Activated T-cell treated with anti-CD3 and anti-CD28 coated beads for 48 hours (primary cell): ENCODE measurements around the gene EFHC1.
"Not testable (repeated sequence)": the region's sequence is repeated elsewhere in the genome, so short reads cannot be mapped to it uniquely, and the experiment has no call there.

ENCODE experiments used
- DNase-seq: peaks from one replicate; pipeline ENCODE4 v3.0.0-alpha.2; 2020; ENCODE audit warnings: low read depth

The EFHC1 gene

DNA sequence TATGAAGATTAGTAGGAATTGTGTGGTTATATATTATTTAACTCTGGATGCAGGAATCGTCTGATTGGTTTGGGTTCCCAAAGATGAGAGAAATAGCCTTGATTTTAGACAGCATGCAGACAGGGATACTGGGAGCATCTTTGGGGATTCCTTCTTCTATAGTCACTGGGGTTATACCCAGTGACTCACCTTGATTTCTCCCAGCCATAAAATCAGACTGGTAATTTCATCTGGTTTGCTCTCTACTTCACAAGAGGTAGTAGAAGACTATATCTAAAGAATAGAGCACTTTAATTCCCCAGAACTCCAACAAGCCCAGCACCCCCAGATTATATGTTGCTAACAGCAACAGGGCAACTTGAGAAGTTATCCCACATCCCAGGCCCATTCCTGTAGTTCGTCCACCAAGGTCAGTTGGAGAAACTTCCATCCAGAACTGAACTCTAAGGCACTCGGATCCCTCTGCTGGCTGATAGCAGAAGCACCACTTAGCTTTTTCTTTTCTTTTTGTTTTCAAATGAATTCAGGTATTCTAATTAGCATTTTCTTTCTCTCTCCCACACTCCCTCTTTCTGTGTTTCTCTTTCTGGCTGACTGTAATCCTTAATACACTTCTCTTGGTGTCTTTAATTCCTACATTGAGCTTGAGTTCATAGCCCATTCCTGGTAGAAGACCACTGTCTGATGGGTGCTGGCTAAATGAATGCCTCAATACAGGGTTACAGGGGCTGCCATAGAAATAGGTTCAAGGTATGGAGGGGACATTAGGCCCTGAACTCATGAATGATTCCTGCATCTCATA is 20.4 kb upstream of the EFHC1 start:
- DNase-seq, result no peak

DNA sequence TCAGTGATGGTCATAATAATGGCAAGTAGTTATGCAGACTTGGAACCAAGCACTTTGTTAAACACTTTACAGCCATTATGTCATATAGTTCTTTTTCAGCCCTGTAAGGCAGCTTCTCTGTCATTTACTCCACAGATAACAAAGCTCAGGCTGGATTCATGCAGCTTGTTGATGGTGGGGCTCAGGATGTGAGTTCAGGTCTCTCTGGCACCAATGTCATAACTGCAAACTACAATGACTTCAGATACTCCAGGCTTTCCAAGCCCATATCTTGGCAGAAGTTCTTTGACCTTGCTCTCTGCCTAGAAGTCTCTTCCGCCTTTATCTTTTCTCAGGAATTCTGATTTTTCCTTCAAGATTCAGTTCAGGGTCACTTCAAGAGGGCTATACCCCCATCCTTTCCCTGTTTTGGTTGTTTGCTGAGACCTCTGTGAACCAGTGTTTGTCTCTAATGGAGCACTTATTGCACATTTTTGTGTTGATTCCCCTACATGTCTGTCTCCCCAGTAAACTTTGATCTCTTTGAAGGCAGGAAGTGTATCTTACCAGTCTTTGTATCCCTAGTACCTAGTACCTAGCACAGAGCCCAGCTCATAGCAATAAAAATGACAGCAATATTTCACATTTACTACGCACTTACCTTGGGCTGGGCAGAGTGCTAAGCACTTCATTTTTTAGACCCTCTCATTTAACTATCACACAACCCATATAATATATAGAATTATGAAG is 19.7 kb upstream of the EFHC1 start:
- no peak for DNase-seq

GRCh38 chr6:52403086-52403485 is 17.1 kb upstream of the EFHC1 start:
- DNase-seq, result no peak

GRCh38 chr6:52403627-52404026 is 16.5 kb upstream of the EFHC1 start:
- DNase-seq, result no peak

DNA sequence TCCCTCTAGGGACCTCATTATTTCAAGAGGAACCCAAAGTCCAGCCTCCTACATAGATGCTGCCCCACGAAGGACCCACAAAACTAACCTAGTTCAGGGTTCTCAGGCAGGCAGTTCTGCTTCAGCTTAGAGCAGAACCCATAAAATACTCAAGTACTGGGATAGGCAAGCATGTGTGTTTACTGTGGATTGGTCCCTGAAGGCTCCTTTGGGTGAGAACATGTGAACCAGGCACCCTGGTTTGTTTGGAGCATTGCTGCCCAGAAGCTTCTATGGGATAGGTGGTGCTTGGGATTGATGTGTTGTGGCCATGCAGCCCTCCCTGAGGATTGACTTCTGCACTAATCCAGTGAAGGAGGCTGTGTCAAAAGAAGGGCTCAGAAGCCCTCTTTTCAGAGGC is 14.9 kb upstream of the EFHC1 start:
- no peak for DNase-seq

- no peak for DNase-seq
Measured at GRCh38 chr6:52407467-52407866, 12.7 kb upstream of the EFHC1 start.

GRCh38 chr6:52409499-52409898 is 10.6 kb upstream of the EFHC1 start:
- no peak for DNase-seq

- DNase-seq, result no peak
Measured at GRCh38 chr6:52410979-52411378, 9.2 kb upstream of the EFHC1 start.

DNA sequence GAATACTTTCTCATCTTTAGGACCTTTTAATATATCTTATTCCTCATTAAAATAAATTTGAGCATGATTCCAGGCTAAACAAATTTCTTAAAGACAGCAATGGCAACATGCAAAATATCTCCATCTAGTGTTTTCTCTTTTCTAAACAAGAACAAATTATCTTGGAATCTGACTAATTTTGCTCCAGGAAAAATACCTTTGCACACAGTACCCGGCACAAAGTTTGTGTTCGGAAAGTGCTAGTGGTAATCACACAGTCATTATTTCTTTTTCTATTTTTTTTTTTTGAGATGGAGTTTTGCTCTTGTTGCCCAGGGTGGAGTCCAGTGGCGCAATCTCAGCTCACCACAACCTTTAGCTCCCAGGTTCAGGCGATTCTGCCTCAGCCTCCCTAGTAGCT is 8.2 kb upstream of the EFHC1 start:
- no peak for DNase-seq

GRCh38 chr6:52415333-52415732 is 4.8 kb upstream of the EFHC1 start:
- DNase-seq, result no peak

DNA sequence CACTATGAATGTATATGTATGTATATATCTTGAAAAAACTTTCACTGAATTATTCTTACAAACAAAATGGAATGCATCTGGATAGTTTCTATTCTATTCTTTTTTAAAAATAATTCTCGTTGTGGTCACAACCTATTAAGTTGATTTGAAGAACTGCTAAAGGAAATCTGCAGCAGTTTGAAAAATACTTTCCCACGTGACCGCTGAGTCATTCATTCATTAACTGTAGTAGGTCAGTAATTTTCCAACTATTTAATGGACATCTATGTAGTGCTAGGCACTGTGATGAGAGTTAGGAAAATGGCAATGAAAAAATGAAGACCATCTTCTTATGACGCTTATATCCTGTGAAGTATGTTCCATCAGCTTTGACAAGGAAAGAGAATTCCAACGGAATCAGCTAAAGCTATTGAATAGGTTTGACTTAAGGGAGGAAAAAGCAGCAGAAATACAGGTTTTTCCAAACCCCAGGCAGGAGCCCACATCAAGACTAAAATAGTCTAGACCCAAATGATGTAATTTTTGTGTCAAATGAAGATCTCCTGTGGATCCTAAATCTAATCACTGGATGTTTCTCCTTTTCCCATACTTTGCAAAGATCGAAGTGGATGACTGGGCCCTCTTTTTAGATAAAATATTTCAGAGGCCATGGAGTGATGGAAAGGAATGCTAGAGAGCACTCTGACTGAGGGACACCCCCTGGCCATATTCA is 4.1 kb upstream of the EFHC1 start:
- no peak for DNase-seq

DNA sequence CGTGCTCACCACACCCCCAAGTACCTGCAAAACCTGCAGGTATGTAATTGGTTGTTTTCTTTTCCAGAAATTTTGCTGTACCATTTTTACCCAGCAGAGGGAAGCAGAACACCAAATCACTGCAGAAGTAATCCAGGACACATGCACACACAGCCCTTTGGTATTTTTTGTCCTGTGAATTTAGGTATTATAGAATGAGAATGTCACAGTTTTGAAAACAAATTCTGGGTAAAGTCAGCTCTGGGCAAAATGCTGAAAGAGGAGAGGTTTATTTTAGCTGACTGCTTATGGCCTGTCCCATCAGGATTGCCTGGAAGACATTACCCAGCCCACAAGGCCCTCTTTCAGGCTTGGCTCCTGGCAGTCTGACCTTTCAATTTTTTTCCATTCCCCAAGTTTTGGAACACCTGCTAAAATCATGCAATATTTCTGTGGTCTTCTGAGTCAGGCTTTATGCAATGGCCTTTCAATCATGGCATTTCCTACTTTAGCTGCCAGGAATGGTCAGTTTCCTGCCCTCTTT is 3.5 kb upstream of the EFHC1 start:
- DNase-seq, result no peak

- DNase-seq, result no peak
Measured at GRCh38 chr6:52417675-52418111, 2.4 kb upstream of the EFHC1 start.

GRCh38 chr6:52418606-52419005 is 1.5 kb upstream of the EFHC1 start:
- DNase-seq, result no peak

DNA sequence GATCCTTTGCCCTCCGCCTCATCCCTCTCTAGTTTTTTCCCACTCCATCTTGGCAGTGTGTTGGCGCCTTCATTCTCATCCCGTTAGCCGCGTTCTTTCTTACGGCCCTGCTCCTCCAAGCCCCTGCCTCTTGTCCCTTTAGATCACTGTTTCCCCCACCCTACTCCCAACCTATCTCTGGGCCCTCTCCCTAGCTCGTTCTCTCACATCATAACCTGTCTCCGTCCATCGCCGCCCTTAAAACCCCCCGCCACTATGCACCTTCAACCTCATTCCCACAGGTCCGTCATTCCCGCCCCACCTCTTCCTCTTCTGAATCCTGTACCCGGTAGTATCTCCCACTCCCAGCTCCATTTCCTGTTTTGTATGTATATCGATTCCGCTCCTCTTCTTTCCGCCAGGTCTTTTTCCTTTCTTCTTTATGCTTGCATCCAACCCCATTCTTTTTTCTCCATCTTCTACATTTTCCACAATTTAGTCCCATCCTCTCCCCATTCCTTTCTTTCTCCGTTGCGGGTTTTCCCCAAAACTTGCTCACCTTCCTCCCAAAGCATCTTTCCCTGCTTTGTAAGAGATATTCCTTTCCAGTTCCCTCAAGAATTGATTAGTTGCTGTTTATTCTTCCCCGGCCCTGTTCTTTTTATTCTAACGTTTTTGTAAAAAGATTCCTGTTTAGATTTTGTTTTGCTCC is 671 bp downstream of the EFHC1 start:
- DNase-seq, result no peak

- DNase-seq, result no peak
Measured at GRCh38 chr6:52422156-52422555, 2.0 kb downstream of the EFHC1 start.

DNA sequence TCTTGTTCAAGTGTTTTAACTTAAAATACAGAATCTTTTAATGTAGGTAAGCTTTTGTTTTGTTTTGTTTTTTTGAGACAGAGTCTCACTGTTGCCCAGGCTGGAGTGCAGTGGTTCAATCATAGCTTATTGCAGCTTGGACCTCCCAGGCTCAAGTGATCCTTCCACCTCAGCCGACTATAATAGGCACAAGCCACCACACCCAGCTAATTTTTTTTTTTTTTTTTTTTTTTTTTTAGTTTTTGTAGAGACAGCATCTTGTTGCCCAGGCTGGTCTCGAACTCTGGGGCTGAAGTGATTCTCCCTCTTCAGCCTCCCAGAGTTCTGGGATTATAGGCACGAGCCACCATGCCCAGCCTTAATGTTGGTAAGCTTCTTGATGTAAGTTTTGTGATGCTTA is 3.3 kb downstream of the EFHC1 start:
- DNase-seq, result no peak

- no peak for DNase-seq
Measured at GRCh38 chr6:52423971-52424381, 3.8 kb downstream of the EFHC1 start.

- no peak for DNase-seq
Measured at GRCh38 chr6:52424513-52424912, 4.4 kb downstream of the EFHC1 start.

DNA sequence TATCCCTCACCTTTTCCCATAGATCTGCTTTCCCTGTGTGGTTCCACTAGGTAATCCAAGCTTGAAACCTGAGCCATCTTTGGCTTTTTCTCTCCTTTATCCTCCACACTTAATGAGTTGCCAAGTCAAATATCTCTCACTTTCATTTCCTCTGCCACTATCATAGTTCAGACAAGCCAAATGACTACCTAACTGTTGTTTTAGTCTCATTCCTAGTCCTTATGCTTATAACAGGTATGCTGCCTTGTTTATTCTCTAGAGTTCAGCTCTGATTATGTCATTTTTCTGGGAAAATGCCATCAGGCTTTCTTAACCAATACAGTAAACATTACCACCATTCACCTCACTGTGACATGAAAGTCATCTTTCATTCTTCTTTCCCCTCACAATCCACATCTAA is 6.5 kb downstream of the EFHC1 start:
- no peak for DNase-seq

DNA sequence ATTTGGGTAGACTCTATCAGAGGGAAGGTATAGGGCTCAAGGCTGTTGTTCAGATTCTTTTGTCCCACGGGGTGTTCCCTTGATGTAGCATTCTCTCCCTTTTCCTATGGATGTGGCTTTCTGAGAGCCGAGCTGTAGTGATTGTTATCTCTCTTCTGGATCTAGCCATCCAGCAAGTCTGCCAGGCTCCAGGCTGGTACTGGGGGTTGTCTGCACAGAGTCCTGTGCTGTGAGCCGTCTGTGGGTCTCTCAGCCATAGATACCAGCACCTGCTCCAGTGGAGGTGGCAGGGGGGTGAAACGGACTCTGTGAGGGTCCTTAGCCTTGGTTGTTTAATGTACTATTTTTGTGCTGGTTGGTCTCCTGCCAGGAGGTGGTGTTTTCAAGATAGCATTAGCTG is 13.2 kb downstream of the EFHC1 start:
- not testable (repeated sequence) for DNase-seq

- DNase-seq, result no peak
Measured at GRCh38 chr6:52435345-52435744, 15.2 kb downstream of the EFHC1 start.
